ENCODE results near the gene MAST1.
A peak's percentile ranks its signal among the peaks of the same experiment; 100 is the strongest.

Gene MAST1

GRCh38 chr19:12867120-12868099 lies 29.1 kb downstream of the MAST1 start (continued):
- TF ChIP-seq IKZF3 (tag by site-specific recombination; IDR thresholded peaks at IDR 0.05) (no peak), YY1 (tag by site-specific recombination; IDR thresholded peaks at IDR 0.05) (peak; percentile 21; the same call in 1 of the 2 replicates), PRDM4 (tag by site-specific recombination; IDR thresholded peaks at IDR 0.05) (no peak), ZSCAN4 (tag by site-specific recombination; IDR thresholded peaks at IDR 0.05) (no peak), ZNF701 (tag by site-specific recombination; IDR thresholded peaks at IDR 0.05) (no peak), TSHZ1 (tag by site-specific recombination; IDR thresholded peaks at IDR 0.05; ENCODE audit: borderline replicate concordance) (no peak), ZNF18 (tag by site-specific recombination; IDR thresholded peaks at IDR 0.05) (no peak), ZNF354C (tag by site-specific recombination; IDR thresholded peaks at IDR 0.05; ENCODE audit: borderline replicate concordance, low read depth) (no peak), ZNF660 (tag by site-specific recombination; IDR thresholded peaks at IDR 0.05) (no peak), ZNF426 (tag by site-specific recombination; IDR thresholded peaks at IDR 0.05) (no peak), ZNF521 (tag by site-specific recombination; IDR thresholded peaks at IDR 0.05) (no peak), SP3 (tag by site-specific recombination; IDR thresholded peaks at IDR 0.05) (peak; percentile 84), ZNF473 (tag by site-specific recombination; IDR thresholded peaks at IDR 0.05) (no peak), ZNF2 (tag by site-specific recombination; IDR thresholded peaks at IDR 0.05) (no peak), ZNF16 (tag by site-specific recombination; IDR thresholded peaks at IDR 0.05; ENCODE audit: low read depth) (no peak), ZSCAN18 (tag by site-specific recombination; IDR thresholded peaks at IDR 0.05) (no peak), ZNF239 (tag by site-specific recombination; IDR thresholded peaks at IDR 0.05) (no peak), ZNF704 (tag by site-specific recombination; IDR thresholded peaks at IDR 0.05) (no peak), ZNF404 (tag by site-specific recombination; IDR thresholded peaks at IDR 0.05) (no peak), SCRT1 (tag by site-specific recombination; IDR thresholded peaks at IDR 0.05; ENCODE audit: borderline replicate concordance) (peak; percentile 70; the same call in 1 of the 2 replicates), YY2 (tag by site-specific recombination; IDR thresholded peaks at IDR 0.05) (peak; percentile 51; the same call in 1 of the 2 replicates), OVOL3 (tag by site-specific recombination; IDR thresholded peaks at IDR 0.05) (no peak), ZIC2 (tag by site-specific recombination; IDR thresholded peaks at IDR 0.05) (peak; percentile 76), ZNF449 (tag by site-specific recombination; IDR thresholded peaks at IDR 0.05) (peak; percentile 26; the same call in 1 of the 2 replicates), ZNF48 (tag by site-specific recombination; IDR thresholded peaks at IDR 0.05) (no peak)
